ENCODE results near the gene SOWAHB. TPM values are rescaled to one million over a fixed set of nuclear protein-coding genes. Genes with fewer than 3 reads are reported as not detected.

The SOWAHB gene
- total RNA-seq, 1 donor from 2014 or later: 0.11 TPM

DNA sequence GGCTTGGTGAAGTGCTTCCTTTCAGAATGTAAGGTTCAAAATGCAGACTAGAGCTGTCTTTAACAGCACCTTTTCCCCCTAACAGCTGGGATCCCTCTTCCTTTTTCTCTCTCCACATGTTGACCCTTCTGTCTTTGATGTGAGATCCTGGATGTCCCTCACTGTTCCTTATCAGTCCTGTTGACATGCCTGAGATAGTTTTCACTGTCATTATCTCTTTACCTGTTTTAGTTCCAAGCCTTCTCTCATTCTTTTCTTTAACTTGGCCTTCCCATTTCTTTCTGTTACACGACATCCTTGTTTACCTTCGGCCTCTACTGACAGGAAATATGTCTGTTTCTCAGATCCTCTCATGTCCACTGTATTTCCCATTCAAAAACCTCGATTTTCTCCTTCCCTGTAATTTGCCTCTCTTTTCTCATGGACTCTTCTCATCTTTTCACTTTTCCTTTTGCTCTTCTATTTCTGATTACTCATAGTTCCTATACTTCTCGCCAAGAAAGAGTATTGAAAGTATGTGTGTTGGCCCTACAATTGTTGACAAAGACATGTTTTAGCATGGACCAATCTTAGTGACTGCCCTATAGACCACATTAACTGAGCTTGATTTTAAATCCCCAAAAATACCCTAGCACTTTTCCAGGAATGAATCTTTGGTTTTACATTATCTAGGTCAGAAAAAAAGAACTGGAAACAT, 1.2 kb upstream of the SOWAHB start:
- peak overlapping the region; percentile 78 for H3K4me3 Mint-ChIP-seq
- Histone ChIP-seq H3K4me3 (no peak overlapping the region), H3K27me3 (peaks cover 83% of the 10 kb centered on the region), H3K9ac (no peak overlapping the region), H3K79me2 (ENCODE audit: low read depth) (no peaks in the 10 kb centered on the region), H3K27ac (no peak overlapping the region), H3K9me3 (ENCODE audit: low read depth) (no peaks in the 10 kb centered on the region), H2AFZ (replicated peaks) (no peak overlapping the region), H3F3A (ENCODE audit: low read depth) (peaks cover 20% of the 10 kb centered on the region), H3K36me3 (no peaks in the 10 kb centered on the region), H3K4me2 (no peak overlapping the region), H4K20me1 (ENCODE audit: low read depth) (no peaks in the 10 kb centered on the region), H3K4me1 (peaks cover 5% of the 10 kb centered on the region)
- H3K9me3 Mint-ChIP-seq: peaks cover 6% of the 10 kb centered on the region
- TF ChIP-seq EZH2phosphoT487 (IDR thresholded peaks at IDR 0.05): no peak
- H3K4me1 Mint-ChIP-seq: no peaks in the 10 kb centered on the region
- no peak for DNase-seq (ENCODE audit: low spot score)
- peaks cover 30% of the 10 kb centered on the region for H3K27me3 Mint-ChIP-seq (ENCODE audit: insufficient read depth, low read depth)
- no peak overlapping the region for H3K27ac Mint-ChIP-seq
- H3K36me3 Mint-ChIP-seq: no peaks in the 10 kb centered on the region

DNA sequence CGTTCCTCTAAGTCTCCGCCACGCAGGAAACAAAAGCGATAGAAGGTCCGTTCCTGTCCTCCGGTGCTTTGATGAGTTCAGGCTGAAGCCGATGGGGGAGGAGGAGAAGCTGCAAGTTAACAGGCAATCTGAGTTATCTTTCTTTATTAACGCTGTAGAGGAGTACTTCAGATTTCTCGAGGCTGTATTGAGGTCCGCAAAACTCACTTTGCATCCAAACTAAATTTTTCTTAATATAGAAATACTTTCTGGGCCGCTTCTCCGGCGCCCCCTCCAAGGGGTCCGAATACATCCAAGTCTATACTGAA, 395 bp upstream of the SOWAHB start:
- H3K27me3 ChIP-seq: peaks cover 90% of the 10 kb centered on the region
- no peaks in the 10 kb centered on the region for H3K36me3 ChIP-seq
- Mint-ChIP-seq H3K36me3 (no peaks in the 10 kb centered on the region), H3K27me3 (ENCODE audit: insufficient read depth, low read depth) (peaks cover 30% of the 10 kb centered on the region), H3K4me3 (peak overlapping the region; percentile 78), H3K9me3 (peaks cover 6% of the 10 kb centered on the region), H3K4me1 (no peaks in the 10 kb centered on the region), H3K27ac (no peak overlapping the region)
- no peak for DNase-seq (ENCODE audit: low spot score)
- H3K9ac ChIP-seq: no peak overlapping the region
- H4K20me1 ChIP-seq (ENCODE audit: low read depth): no peaks in the 10 kb centered on the region
- TF ChIP-seq EZH2phosphoT487 (IDR thresholded peaks at IDR 0.05) (peak; percentile 41), EZH2 (IDR thresholded peaks at IDR 0.05) (peak; percentile 88)
- TF ChIP-seq, protein P1, sequence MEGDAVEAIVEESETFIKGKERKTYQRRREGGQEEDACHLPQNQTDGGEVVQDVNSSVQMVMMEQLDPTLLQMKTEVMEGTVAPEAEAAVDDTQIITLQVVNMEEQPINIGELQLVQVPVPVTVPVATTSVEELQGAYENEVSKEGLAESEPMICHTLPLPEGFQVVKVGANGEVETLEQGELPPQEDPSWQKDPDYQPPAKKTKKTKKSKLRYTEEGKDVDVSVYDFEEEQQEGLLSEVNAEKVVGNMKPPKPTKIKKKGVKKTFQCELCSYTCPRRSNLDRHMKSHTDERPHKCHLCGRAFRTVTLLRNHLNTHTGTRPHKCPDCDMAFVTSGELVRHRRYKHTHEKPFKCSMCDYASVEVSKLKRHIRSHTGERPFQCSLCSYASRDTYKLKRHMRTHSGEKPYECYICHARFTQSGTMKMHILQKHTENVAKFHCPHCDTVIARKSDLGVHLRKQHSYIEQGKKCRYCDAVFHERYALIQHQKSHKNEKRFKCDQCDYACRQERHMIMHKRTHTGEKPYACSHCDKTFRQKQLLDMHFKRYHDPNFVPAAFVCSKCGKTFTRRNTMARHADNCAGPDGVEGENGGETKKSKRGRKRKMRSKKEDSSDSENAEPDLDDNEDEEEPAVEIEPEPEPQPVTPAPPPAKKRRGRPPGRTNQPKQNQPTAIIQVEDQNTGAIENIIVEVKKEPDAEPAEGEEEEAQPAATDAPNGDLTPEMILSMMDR (IDR thresholded peaks at IDR 0.05): no peak
- H3K79me2 ChIP-seq (ENCODE audit: low read depth): no peaks in the 10 kb centered on the region
- H2AFZ ChIP-seq (replicated peaks): peak overlapping the region; percentile 94
- peak overlapping the region; percentile 92 for H3K4me2 ChIP-seq
- H3K9me3 ChIP-seq (ENCODE audit: low read depth): no peaks in the 10 kb centered on the region
- no peak overlapping the region for H3K27ac ChIP-seq
- peaks cover 5% of the 10 kb centered on the region for H3K4me1 ChIP-seq
- H3K4me3 ChIP-seq: peak overlapping the region; percentile 56
- H3F3A ChIP-seq (ENCODE audit: low read depth): peaks cover 20% of the 10 kb centered on the region

DNA sequence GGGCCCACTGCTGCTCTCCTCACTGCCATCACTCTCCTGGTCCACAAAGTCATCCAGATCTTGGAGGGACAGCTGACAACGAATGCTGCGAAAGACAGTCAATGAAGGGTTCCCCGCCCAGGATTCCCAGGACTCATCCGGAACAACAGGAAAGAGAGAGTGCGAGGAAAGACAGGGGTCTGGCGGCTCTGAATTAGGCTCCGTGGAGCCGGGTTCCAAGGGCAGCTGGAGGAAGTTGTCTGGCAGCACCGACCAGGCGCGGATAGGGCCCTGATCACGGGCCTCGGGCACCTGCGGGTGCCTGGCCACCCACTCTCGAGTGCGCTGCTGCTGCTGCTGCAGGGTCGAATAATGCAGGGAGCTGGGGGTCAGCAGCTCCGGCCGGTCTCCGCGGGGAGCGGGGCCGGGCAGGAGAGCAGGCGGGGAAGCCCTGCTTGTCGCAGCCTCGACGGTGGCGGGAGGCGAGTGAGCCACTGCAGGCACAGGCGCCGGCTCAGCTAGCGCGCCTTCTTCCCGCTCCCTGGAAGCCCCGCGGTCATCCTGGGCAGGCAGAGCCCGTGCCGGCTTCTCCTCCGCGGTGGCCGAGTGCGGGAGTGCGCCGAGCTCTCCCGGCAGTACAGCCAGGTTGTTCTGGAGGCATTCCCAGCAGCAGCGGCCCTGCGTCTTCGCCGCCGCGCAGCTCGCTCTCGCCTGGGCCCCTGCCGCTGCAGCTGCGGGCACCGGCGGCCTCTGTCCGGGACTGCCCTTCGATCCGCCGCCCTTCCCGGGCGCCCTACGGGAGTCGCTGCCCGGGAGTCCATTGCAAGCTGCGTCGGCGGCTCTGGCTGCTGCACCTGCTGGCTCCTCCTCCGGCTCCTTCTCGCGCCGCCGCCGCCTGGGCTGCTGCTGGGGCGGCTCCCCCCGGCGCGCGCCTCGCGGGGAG, 1.1 kb downstream of the SOWAHB start:
- Histone ChIP-seq H3K9me3 (ENCODE audit: low read depth) (no peaks in the 10 kb centered on the region), H4K20me1 (ENCODE audit: low read depth) (no peaks in the 10 kb centered on the region), H3K27ac (no peak overlapping the region), H3K4me3 (peak overlapping the region; percentile 56), H3K27me3 (peaks cover 96% of the 10 kb centered on the region), H3K4me2 (peak overlapping the region; percentile 92), H3K36me3 (no peaks in the 10 kb centered on the region), H3K4me1 (peaks cover 5% of the 10 kb centered on the region), H3K79me2 (ENCODE audit: low read depth) (no peaks in the 10 kb centered on the region), H2AFZ (replicated peaks) (peak overlapping the region; percentile 94), H3K9ac (no peak overlapping the region), H3F3A (ENCODE audit: low read depth) (peaks cover 20% of the 10 kb centered on the region)
- TF ChIP-seq, protein P1 (IDR thresholded peaks at IDR 0.05): no peak
- TF ChIP-seq EZH2 (IDR thresholded peaks at IDR 0.05): peak; percentile 78
- TF ChIP-seq EZH2phosphoT487 (IDR thresholded peaks at IDR 0.05): peak; percentile 86
- Mint-ChIP-seq H3K4me1 (no peaks in the 10 kb centered on the region), H3K27ac (no peak overlapping the region), H3K36me3 (no peaks in the 10 kb centered on the region), H3K4me3 (peak overlapping the region; percentile 73), H3K9me3 (peaks cover 6% of the 10 kb centered on the region), H3K27me3 (ENCODE audit: insufficient read depth, low read depth) (peaks cover 30% of the 10 kb centered on the region)
- DNase-seq (ENCODE audit: low spot score): peak; percentile 80
